Kidney capillary endothelial cell (primary cell): ENCODE results near the gene LRRC19.
A peak's percentile ranks its signal among the peaks of the same experiment; 100 is the strongest.

Experiments
- DNase-seq: peaks from one replicate; pipeline ENCODE4 v3.0.0-alpha.2; 2018; ENCODE audit warnings: low spot score

LRRC19 gene

GRCh38 chr9:26955921-26956859 lies 49.3 kb downstream of the LRRC19 start, which contains the start of gene IFT74:
TSS of gene IFT74 (plus strand) at chr9:26956412. CDS start at chr9:26961968, 5,556 bp downstream.
- DNase-seq: peak; percentile 97

- peak; percentile 19 for DNase-seq
Measured at GRCh38 chr9:26955222-26955903, 50.1 kb downstream of the LRRC19 start.

- DNase-seq: no peak
Measured at GRCh38 chr9:26954050-26954508, 51.4 kb downstream of the LRRC19 start.

- DNase-seq: no peak
Measured at GRCh38 chr9:26951794-26952193, 53.7 kb downstream of the LRRC19 start.

GRCh38 chr9:26950521-26950920 lies 55.0 kb downstream of the LRRC19 start:
- no peak for DNase-seq

GRCh38 chr9:26949637-26950069 lies 55.8 kb downstream of the LRRC19 start:
- no peak for DNase-seq

- DNase-seq: no peak
Measured at GRCh38 chr9:26947736-26948135, 57.7 kb downstream of the LRRC19 start.

DNA sequence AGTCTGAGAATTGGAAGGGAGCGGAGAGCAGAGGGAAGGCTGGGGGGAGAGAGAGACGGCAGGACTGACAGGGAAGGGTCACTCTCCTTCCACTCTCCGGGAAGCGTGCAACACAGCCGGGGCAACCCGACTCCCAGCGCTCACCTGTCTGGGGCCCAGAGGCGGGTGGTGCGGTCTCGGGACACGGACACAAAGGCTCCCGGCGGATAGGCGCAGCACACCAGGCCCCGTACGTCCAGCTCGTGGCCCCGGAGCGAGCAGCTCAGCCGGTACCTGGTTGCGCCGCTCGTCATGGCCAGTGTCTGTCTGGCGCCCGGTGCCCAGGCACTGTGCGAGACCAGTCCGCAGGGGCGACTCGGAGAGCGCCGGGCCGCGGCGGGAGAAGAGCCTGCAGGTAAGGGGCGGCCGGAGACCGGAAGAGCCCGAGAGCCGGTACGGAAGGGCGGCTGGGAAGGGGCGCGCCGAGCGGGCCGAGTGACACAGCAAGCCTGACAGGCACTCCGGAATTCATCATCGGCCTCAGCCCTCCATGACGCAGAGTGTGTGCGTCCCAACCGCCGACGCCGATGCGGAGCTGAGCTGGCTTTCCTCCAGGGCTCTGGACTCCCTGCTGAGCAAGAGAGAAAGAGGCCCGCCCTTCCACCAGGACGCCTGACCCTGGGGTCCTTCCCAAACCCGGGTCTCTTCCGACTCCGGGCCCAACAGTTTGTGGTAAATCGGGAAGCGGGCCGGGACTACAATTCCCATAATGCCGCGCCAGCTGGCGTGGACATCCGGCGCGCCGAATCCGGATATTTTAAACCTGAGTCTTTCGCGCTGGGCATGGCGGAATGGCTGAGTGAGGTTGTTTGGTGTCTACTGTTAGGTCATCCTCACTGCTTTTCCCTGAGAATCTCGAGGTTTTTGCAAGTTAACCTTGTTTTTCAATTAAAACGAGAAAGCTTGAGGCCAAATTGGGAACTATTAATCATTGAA lies 58.4 kb downstream of the LRRC19 start, which contains the start of gene PLAA:
Gene PLAA, minus strand, starts transcription at position 490 of the 975 bp plus-strand sequence. Its CDS starts 197 bp downstream, at position 293.
- peak; percentile 83 for DNase-seq

DNA sequence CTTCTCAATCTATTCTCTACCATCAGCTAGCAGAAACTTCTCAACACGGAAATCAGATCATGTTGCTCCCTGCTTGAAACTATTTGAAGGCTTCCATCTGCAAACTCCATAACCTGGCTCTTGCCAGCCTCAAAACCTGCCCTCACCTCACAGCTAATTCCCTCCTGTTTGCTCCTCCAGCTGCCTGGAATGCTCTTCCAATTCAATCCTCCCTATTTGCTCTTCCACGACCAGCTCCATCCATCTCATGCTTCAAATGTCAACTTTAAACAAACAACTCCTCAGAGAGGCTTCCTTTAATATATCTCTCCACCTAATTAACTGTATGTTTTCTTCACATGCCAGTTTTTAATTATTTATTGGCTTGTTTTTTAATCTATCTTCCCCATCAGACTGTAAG lies 59.9 kb downstream of the LRRC19 start:
- no peak for DNase-seq
